Measurements from ENCODE around the gene NEDD9.

Gene NEDD9

GRCh38 chr6:11197175-11197536 lies 35.3 kb downstream of the NEDD9 start:
- peak; percentile 91 for DNase-seq (ENCODE audit: low read depth, low spot score)
- ChIA-PET CTCF (interaction anchor here (1.3 to 2.7 kb wide), 3 partner anchors 10 to 299 kb away, joined by 4 to 12 read pairs (median 5); no protein-coding TSS in a partner anchor), POLR2A (interaction anchor here (1.3 kb wide), 1 partner anchor 235 kb away, joined by 3 read pairs; no protein-coding TSS in a partner anchor)
- TF ChIP-seq CTCF (IDR thresholded peaks at IDR 0.05; ENCODE audit: insufficient read depth, low read length, missing control alignments): no peak
- H3K4me3 ChIP-seq (ENCODE audit: low read depth, low read length): peak overlapping the region; percentile 38

GRCh38 chr6:11196511-11197174 lies 35.8 kb downstream of the NEDD9 start:
- TF ChIP-seq CTCF (IDR thresholded peaks at IDR 0.05; ENCODE audit: insufficient read depth, low read length, missing control alignments): no peak
- DNase-seq (ENCODE audit: low read depth, low spot score): peak; percentile 86
- H3K4me3 ChIP-seq (ENCODE audit: low read depth, low read length): peak overlapping the region; percentile 38
- CTCF ChIA-PET: interaction anchor here (1.3 to 2.7 kb wide), 3 partner anchors 10 to 300 kb away, joined by 4 to 12 read pairs (median 5); no protein-coding TSS in a partner anchor
- POLR2A ChIA-PET: interaction anchor here (0.9 to 1.3 kb wide), 2 partner anchors 10 to 236 kb away, joined by 3 read pairs; no protein-coding TSS in a partner anchor

GRCh38 chr6:11194356-11195218 lies 37.9 kb downstream of the NEDD9 start:
- TF ChIP-seq CTCF (IDR thresholded peaks at IDR 0.05; ENCODE audit: insufficient read depth, low read length, missing control alignments): no peak
- ChIA-PET POLR2A (no interaction called here), CTCF (interaction anchor here (1.0 to 2.0 kb wide), 3 partner anchors 22 to 301 kb away, joined by 4 to 7 read pairs (median 5); no protein-coding TSS in a partner anchor)
- DNase-seq (ENCODE audit: low read depth, low spot score): no peak
- H3K4me3 ChIP-seq (ENCODE audit: low read depth, low read length): no peak overlapping the region

GRCh38 chr6:11193434-11193833 lies 39.0 kb downstream of the NEDD9 start:
- CTCF ChIA-PET: interaction anchor here (0.7 to 2.3 kb wide), 6 partner anchors 14 to 303 kb away, joined by 3 to 10 read pairs (median 5); no protein-coding TSS in a partner anchor
- no peak overlapping the region for H3K4me3 ChIP-seq (ENCODE audit: low read depth, low read length)
- DNase-seq (ENCODE audit: low read depth, low spot score): no peak
- POLR2A ChIA-PET: no interaction called here
- TF ChIP-seq CTCF (IDR thresholded peaks at IDR 0.05; ENCODE audit: insufficient read depth, low read length, missing control alignments): no peak

GRCh38 chr6:11192167-11192566 lies 40.3 kb downstream of the NEDD9 start:
- CTCF ChIA-PET: interaction anchor here (0.6 to 2.3 kb wide), 6 partner anchors 9 to 305 kb away, joined by 3 to 10 read pairs (median 4); no protein-coding TSS in a partner anchor
- no peak for TF ChIP-seq CTCF (IDR thresholded peaks at IDR 0.05; ENCODE audit: insufficient read depth, low read length, missing control alignments)
- no peak overlapping the region for H3K4me3 ChIP-seq (ENCODE audit: low read depth, low read length)
- POLR2A ChIA-PET: no interaction called here
- no peak for DNase-seq (ENCODE audit: low read depth, low spot score)

Measured in AG04449 (cell line).